Heart left ventricle (tissue), 16 donors: ENCODE results near the gene USP22. TPM values are rescaled to one million over a fixed set of nuclear protein-coding genes. Genes with fewer than 3 reads are reported as not detected.

Experiments used
- ATAC-seq, 4 donors: fragments of 200-7000 bp; cut with Tn5 transposase; one replicate each; pipeline ENCODE4 v1.9.1; 2020 to 2022; ENCODE audit warnings: moderate library complexity in 4 of 4, mild to moderate bottlenecking in 3 of 4, moderate number of reproducible peaks in 1 of 4
- DNase-seq, 5 donors: peaks; one replicate each; pipeline ENCODE4 v3.0.0-alpha.2; 2020
- H3K27ac ChIP-seq, 12 donors: fragments of 200-600 bp; sonication (generic) in 4 of 12; one replicate each; pipeline versions ENCODE4 v1.5.0 to v1.8.0; 2016 to 2022; ENCODE audit warnings: mild to moderate bottlenecking in 2 of 12
- H3K27me3 ChIP-seq, 9 donors: fragments of 200-600 bp; sonication (generic) in 2 of 9; one replicate each; pipeline versions ENCODE4 v1.5.1 to v1.8.0; 2016 to 2022; ENCODE audit warnings: mild to moderate bottlenecking in 3 of 9
- H3K36me3 ChIP-seq, 9 donors: fragments of 200-600 bp; sonication (generic) in 2 of 9; one replicate each; pipeline versions ENCODE4 v1.5.0 to v1.8.0; 2018 to 2022; ENCODE audit warnings: mild to moderate bottlenecking in 2 of 9
- H3K4me1 ChIP-seq, 12 donors: fragments of 200-600 bp; sonication (generic) in 4 of 12; one replicate each; pipeline versions ENCODE4 v1.5.0 to v1.8.0; 2016 to 2022; ENCODE audit warnings: mild to moderate bottlenecking in 3 of 12
- H3K4me3 ChIP-seq, 12 donors: fragments of 200-600 bp; sonication (generic) in 4 of 12; one replicate each; pipeline versions ENCODE4 v1.5.0 to v1.8.0; 2017 to 2022; ENCODE audit warnings: mild to moderate bottlenecking in 9 of 12, moderate library complexity in 4 of 12
- H3K9me3 ChIP-seq, 12 donors: fragments of 200-600 bp; sonication (generic) in 4 of 12; one replicate each; pipeline versions ENCODE4 v1.5.0 to v1.8.0; 2016 to 2022; ENCODE audit warnings: mild to moderate bottlenecking in 1 of 12
- POLR2A ChIP-seq, 2 donors: fragments of 450-650 bp; IDR thresholded peaks; one replicate each; pipeline ENCODE4 v1.6.1; 2017; ENCODE audit warnings: antibody characterized with exemption in 2 of 2, mild to moderate bottlenecking in 2 of 2, moderate library complexity in 2 of 2
- WGBS, 4 donors: extraction: QIAGEN DNeasy Blood & Tissue Kit in 2 of 4; methylation state at CpG; one replicate each; pipeline versions ENCODE4 v1.1.5 to v1.1.7; 2013 to 2018; 5-methylcytosine and 5-hydroxymethylcytosine counted together
- intact Hi-C, 10 donors: fragments of 100-400 bp; cut with DNase I; formaldehyde crosslinking; loops; one replicate each; pipeline versions ENCODE4 v1.11.1 to v1.14.2; 2022
- polyA plus RNA-seq, 2 donors: library from polyadenylated mRNA; stranded (reverse); fragments of 200-250 nt; gene quantifications; one replicate each; pipeline ENCODE4 v1.2.3, GENCODE V29; 2013
- total RNA-seq, 9 donors: library from RNA; depleted of rRNA in 2 of 9; stranded (reverse); fragments of >200 nt in 2 of 9; fragmentation: NEBNext Ultra II Directional in 3 of 9; extraction: Animal tissue kit (Norgen Biotek cat#: 25700) in 3 of 9; gene quantifications; one replicate each; pipeline versions ENCODE4 v1.1.0 to v1.2.4, GENCODE V29; 2016 to 2023
- TF ChIP-seq, protein P1 (sequence below), 12 donors: fragments of 200-600 bp; sonication (generic) in 4 of 12; IDR thresholded peaks; one replicate each; pipeline versions ENCODE4 v1.5.0 to v1.8.0; 2018 to 2022; ENCODE audit warnings: antibody characterized with exemption in 12 of 12, mild to moderate bottlenecking in 5 of 12
- donor health status: ischemic (EF 13 %, LVEDD 7.1; RV severe dilation, severe dysfunction).
- donor health status: healthy with polysubstance abuse.
- donor health status: DM: no; HTN: yes; CAD: no.
- donor health status: DM: no; HTN: no; CAD: no.
- donor health status: ischemic (EF 25% LVEDD 6.9; RV normal size, moderate dysfunction).
- donor health status: ischemic (EF 25% LVEDD 5.7; RV mildly dilated, moderate dysfunction).
- donor health status: healthy.
- donor health status: DM: yes; HTN: yes; CAD: no.
- donor health status: ischemic (EF 35%, LVEDD 5.7; RV mildly dilated, moderate dysfunction).
- donor health status: nonischemic (EF 11% LVEDD 7.7; RV severe dilation, severe dysfunction).
- donor health status: DM: yes; HTN: yes; CAD: no.
- donor health status: PGD.
- donor health status: ischemic (EF 29% LVEDD 5.4; RV normal size, mild dysfunction).
- donor health status: nonischemic (EF 23%, LVEDD 6.1; RV moderate dilation, normal function).

Gene USP22
- total and polyA plus RNA-seq, 11 donors: 33.7 to 207 (median 169) TPM

DNA sequence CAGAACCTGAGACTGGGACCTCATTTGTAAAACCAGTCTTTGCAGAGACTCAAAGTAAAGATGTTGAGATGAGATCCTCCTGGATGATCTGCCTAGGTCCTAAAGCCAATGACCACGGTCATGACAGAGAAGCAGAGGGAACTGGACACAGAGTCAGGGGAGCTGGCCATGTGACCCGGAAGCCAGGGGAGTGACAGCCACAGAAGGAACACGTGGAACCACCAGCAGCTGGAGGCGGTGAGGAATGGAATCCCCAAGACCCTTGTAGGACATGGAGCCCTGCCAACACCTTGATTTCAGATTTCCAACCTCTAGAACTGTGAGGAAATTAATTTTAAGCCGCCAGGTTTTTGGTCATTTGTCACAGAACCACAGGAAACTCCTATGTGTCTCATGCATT is 37.0 kb downstream of the USP22 start:
- DNase-seq (no peak), ATAC-seq (no peak)
- no peaks in the 10 kb centered on the region for H3K9me3 ChIP-seq
- TF ChIP-seq, protein P1, sequence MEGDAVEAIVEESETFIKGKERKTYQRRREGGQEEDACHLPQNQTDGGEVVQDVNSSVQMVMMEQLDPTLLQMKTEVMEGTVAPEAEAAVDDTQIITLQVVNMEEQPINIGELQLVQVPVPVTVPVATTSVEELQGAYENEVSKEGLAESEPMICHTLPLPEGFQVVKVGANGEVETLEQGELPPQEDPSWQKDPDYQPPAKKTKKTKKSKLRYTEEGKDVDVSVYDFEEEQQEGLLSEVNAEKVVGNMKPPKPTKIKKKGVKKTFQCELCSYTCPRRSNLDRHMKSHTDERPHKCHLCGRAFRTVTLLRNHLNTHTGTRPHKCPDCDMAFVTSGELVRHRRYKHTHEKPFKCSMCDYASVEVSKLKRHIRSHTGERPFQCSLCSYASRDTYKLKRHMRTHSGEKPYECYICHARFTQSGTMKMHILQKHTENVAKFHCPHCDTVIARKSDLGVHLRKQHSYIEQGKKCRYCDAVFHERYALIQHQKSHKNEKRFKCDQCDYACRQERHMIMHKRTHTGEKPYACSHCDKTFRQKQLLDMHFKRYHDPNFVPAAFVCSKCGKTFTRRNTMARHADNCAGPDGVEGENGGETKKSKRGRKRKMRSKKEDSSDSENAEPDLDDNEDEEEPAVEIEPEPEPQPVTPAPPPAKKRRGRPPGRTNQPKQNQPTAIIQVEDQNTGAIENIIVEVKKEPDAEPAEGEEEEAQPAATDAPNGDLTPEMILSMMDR (IDR thresholded peaks at IDR 0.05): no peak
- TF ChIP-seq POLR2A (IDR thresholded peaks at IDR 0.05): no peak
- H3K27me3 ChIP-seq: no peaks in the 10 kb centered on the region
- no peak overlapping the region for H3K27ac ChIP-seq
- no peak overlapping the region for H3K4me3 ChIP-seq
- H3K4me1 ChIP-seq: peaks cover 0 to 45% (median 21%) of the 10 kb centered on the region in 12 donors
- H3K36me3 ChIP-seq: peaks cover 8 to 99% (median 98%) of the 10 kb centered on the region in 9 donors
- 43 to 62% (median 46%) methylated on average over 5 of the region's 5 CpGs for WGBS, 4 donors
- intact Hi-C loops: no loop called here

- Histone ChIP-seq H3K9me3 (no peaks in the 10 kb centered on the region), H3K27ac (no peak overlapping the region), H3K4me3 (no peak overlapping the region), H3K27me3 (no peaks in the 10 kb centered on the region), H3K36me3 (peaks cover 8 to 98% (median 97%) of the 10 kb centered on the region in 9 donors), H3K4me1 (peaks cover 0 to 49% (median 22%) of the 10 kb centered on the region in 12 donors)
- intact Hi-C loops: no loop called here
- TF ChIP-seq, protein P1 (IDR thresholded peaks at IDR 0.05): no peak
- no peak for TF ChIP-seq POLR2A (IDR thresholded peaks at IDR 0.05)
- no peak for DNase-seq
- no peak for ATAC-seq
- WGBS, 4 donors: 39 to 57% (median 52%) methylated on average over 4 of the region's 4 CpGs
Observed at GRCh38 chr17:21005367-21005766, 37.4 kb downstream of the USP22 start.

GRCh38 chr17:21004016-21004930 is 38.5 kb downstream of the USP22 start:
- intact Hi-C loops: loop anchor here in 1 of 10 donors (5.0 kb wide), 1 partner anchor 38 kb away; the partner anchor contains the start of gene USP22
- no peak overlapping the region for H3K4me3 ChIP-seq
- TF ChIP-seq, protein P1 (IDR thresholded peaks at IDR 0.05): no peak
- no peak for TF ChIP-seq POLR2A (IDR thresholded peaks at IDR 0.05)
- H3K9me3 ChIP-seq: no peaks in the 10 kb centered on the region
- whole genome bisulfite sequencing, 4 donors: 67 to 72% (median 70%) methylated on average over 20 to 26 of the region's 26 CpGs
- peak overlapping the region in 1 of 12 donors; percentile 8 for H3K27ac ChIP-seq
- H3K27me3 ChIP-seq: no peaks in the 10 kb centered on the region
- ATAC-seq (no peak), DNase-seq (no peak)
- peaks cover 8 to 98% (median 95%) of the 10 kb centered on the region in 9 donors for H3K36me3 ChIP-seq
- peaks cover 0 to 60% (median 30%) of the 10 kb centered on the region in 12 donors for H3K4me1 ChIP-seq

DNA sequence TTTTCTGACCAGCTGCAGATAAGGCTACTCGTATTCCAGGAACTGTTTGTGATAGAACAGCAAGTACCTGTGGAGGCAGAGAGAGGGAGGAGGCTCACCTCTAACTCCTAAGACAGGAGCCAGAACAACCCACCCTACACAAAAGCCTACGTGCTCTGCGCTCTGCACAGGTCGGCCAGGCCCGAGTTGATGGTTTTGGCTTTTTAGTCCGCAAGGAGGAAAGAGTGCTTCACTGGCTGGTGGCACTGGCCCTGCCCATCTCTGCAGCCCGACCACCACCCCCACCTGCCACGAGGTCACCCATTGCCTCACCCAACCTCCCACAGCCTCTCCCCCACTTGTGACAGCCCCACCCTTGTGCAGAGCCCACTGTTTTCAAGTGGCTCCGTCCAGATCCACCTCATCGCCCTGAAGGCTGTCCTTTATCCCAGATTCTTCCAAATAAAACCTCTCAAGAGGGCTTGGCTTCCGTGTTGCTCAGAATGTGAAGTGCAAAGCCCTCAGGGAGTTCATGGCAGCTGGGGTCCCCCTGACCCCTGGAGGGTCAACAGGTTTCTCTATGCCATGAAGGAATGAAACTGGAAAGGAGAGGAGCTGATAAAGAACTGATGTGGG is 39.7 kb downstream of the USP22 start:
- DNase-seq: no peak
- intact Hi-C loops: loop anchor here in 1 of 10 donors (5.0 kb wide), 1 partner anchor 39 kb away; the partner anchor contains the start of gene USP22
- whole genome bisulfite sequencing, 4 donors: 64 to 78% (median 73%) methylated on average over 11 of the region's 11 CpGs
- no peak for ATAC-seq
- Histone ChIP-seq H3K9me3 (no peaks in the 10 kb centered on the region), H3K27me3 (no peaks in the 10 kb centered on the region), H3K36me3 (peaks cover 8 to 96% (median 86%) of the 10 kb centered on the region in 9 donors), H3K4me1 (peaks cover 0 to 72% (median 40%) of the 10 kb centered on the region in 12 donors), H3K27ac (peak overlapping the region in 2 of 12 donors; percentile 14 to 30), H3K4me3 (no peak overlapping the region)
- TF ChIP-seq POLR2A (IDR thresholded peaks at IDR 0.05): no peak
- TF ChIP-seq, protein P1 (IDR thresholded peaks at IDR 0.05): no peak
